ENCODE results near the gene CNTN4.

Gene CNTN4

DNA sequence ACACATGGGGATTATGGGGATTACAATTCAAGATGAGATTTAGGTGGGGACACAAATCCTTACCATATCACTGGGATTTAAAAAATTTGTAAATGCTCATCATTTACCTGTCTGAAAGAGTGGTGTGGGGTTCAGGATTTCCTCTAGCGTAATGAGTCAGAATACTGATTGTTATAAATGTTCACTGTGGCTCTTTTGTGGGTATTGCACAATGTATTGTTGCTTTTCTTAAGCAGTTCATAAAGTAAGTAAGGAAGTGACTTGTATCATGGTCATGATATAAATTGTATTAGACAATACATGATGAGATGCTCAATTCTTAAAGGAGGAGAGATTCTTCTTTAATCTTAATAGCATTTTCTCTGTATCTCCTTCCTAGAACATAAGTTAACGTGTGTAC is 262.1 kb downstream of the CNTN4 start:
- TF ChIP-seq POLR2AphosphoS5 (IDR thresholded peaks at IDR 0.05; ENCODE audit: borderline replicate concordance, low read depth, low read length) (no peak), EZH2 (IDR thresholded peaks at IDR 0.05) (no peak), FOXP2 (optimal IDR thresholded peaks at IDR 0.05; ENCODE audit: control extremely low read depth, extremely low read length, insufficient read depth) (no peak)
- Histone ChIP-seq H3K27ac (no peak overlapping the region), H3K9ac (ENCODE audit: insufficient read length) (no peak overlapping the region), H3K36me3 (ENCODE audit: insufficient read depth, low read length) (no peaks in the 10 kb centered on the region), H3K4me3 (no peak overlapping the region), H3K9me3 (ENCODE audit: low read depth, low read length) (no peaks in the 10 kb centered on the region)
- no peak for DNase-seq (ENCODE audit: low read depth, low spot score)

DNA sequence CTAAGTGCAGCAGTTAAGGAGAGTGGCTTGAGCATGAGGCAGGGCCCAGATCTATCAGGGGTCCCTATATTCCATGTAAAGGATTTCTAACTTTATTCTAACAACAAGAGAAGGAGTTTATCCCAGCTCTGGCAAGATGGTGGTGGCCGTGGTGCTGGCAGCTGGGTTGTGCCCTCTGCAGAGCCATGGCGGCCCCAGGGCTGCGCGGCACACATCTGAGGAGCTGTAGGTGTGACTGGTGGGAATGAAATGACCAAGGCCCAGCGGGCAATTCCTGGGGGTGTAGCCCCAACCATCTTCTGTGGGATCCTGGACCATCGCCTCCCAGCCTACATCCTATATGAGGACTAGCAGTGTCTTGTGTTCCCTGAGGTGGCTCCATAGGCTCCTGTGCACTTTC is 263.5 kb downstream of the CNTN4 start:
- TF ChIP-seq FOXP2 (optimal IDR thresholded peaks at IDR 0.05; ENCODE audit: control extremely low read depth, extremely low read length, insufficient read depth) (no peak), EZH2 (IDR thresholded peaks at IDR 0.05) (no peak), POLR2AphosphoS5 (IDR thresholded peaks at IDR 0.05; ENCODE audit: borderline replicate concordance, low read depth, low read length) (no peak)
- H3K4me3 ChIP-seq = no peak overlapping the region
- H3K9me3 ChIP-seq (ENCODE audit: low read depth, low read length) = no peaks in the 10 kb centered on the region
- no peak overlapping the region for H3K9ac ChIP-seq (ENCODE audit: insufficient read length)
- H3K36me3 ChIP-seq (ENCODE audit: insufficient read depth, low read length) = no peaks in the 10 kb centered on the region
- DNase-seq (ENCODE audit: low read depth, low spot score) = no peak
- H3K27ac ChIP-seq = no peak overlapping the region

- Histone ChIP-seq H3K9me3 (ENCODE audit: low read depth, low read length) (no peaks in the 10 kb centered on the region), H3K27ac (no peak overlapping the region), H3K36me3 (ENCODE audit: insufficient read depth, low read length) (no peaks in the 10 kb centered on the region), H3K9ac (ENCODE audit: insufficient read length) (no peak overlapping the region), H3K4me3 (no peak overlapping the region)
- DNase-seq (ENCODE audit: low read depth, low spot score) = no peak
- TF ChIP-seq POLR2AphosphoS5 (IDR thresholded peaks at IDR 0.05; ENCODE audit: borderline replicate concordance, low read depth, low read length) = no peak
- no peak for TF ChIP-seq EZH2 (IDR thresholded peaks at IDR 0.05)
- no peak for TF ChIP-seq FOXP2 (optimal IDR thresholded peaks at IDR 0.05; ENCODE audit: control extremely low read depth, extremely low read length, insufficient read depth)
These were observed 265.2 kb downstream of the CNTN4 start for GRCh38 chr3:2363854-2364253.

DNA sequence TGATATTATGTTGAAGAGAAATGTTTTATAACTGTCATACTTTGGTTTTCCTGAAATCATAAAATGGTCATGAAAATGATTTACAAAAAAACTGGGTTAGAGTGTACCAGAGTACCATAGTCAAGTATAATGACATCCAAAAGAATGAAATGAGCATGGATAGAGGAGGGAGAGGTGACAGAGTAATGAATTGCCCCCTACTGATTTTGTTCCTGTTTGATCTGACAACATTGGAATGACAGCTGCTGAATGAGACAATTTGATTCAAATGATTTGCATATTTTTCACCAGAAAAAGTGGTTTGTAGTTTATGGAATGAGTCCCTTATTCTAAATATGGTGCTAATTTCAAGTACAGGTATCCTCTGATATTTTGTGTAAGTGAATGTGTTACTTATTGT is 271.7 kb downstream of the CNTN4 start:
- TF ChIP-seq EZH2 (IDR thresholded peaks at IDR 0.05) (no peak), POLR2AphosphoS5 (IDR thresholded peaks at IDR 0.05; ENCODE audit: borderline replicate concordance, low read depth, low read length) (no peak), FOXP2 (optimal IDR thresholded peaks at IDR 0.05; ENCODE audit: control extremely low read depth, extremely low read length, insufficient read depth) (no peak)
- no peak for DNase-seq (ENCODE audit: low read depth, low spot score)
- H3K9ac ChIP-seq (ENCODE audit: insufficient read length) = no peak overlapping the region
- H3K27ac ChIP-seq = no peak overlapping the region
- H3K36me3 ChIP-seq (ENCODE audit: insufficient read depth, low read length) = no peaks in the 10 kb centered on the region
- no peaks in the 10 kb centered on the region for H3K9me3 ChIP-seq (ENCODE audit: low read depth, low read length)
- H3K4me3 ChIP-seq = no peak overlapping the region

DNA sequence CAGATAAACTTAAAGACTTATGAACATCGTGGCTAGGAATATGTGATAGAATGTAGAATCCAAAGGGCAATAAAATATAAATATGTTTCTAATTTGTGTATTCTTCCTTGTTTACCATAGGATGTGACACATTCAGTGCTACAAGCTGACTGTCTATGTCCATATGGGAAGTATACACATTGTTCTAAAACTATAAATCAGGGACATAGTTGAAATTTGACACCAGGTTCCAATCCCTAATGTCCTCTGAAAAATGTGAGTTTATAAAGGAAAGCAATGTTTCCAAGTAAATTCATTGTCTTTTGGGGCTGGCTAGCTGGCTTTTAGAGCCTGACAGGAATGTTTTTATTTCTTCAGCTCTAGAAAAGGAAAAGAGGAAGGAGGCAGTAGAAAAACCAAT is 273.6 kb downstream of the CNTN4 start:
- no peak overlapping the region for H3K4me3 ChIP-seq
- H3K36me3 ChIP-seq (ENCODE audit: insufficient read depth, low read length) = no peaks in the 10 kb centered on the region
- no peak overlapping the region for H3K9ac ChIP-seq (ENCODE audit: insufficient read length)
- DNase-seq (ENCODE audit: low read depth, low spot score) = no peak
- TF ChIP-seq FOXP2 (optimal IDR thresholded peaks at IDR 0.05; ENCODE audit: control extremely low read depth, extremely low read length, insufficient read depth) = no peak
- no peak for TF ChIP-seq EZH2 (IDR thresholded peaks at IDR 0.05)
- TF ChIP-seq POLR2AphosphoS5 (IDR thresholded peaks at IDR 0.05; ENCODE audit: borderline replicate concordance, low read depth, low read length) = no peak
- no peaks in the 10 kb centered on the region for H3K9me3 ChIP-seq (ENCODE audit: low read depth, low read length)
- no peak overlapping the region for H3K27ac ChIP-seq

DNA sequence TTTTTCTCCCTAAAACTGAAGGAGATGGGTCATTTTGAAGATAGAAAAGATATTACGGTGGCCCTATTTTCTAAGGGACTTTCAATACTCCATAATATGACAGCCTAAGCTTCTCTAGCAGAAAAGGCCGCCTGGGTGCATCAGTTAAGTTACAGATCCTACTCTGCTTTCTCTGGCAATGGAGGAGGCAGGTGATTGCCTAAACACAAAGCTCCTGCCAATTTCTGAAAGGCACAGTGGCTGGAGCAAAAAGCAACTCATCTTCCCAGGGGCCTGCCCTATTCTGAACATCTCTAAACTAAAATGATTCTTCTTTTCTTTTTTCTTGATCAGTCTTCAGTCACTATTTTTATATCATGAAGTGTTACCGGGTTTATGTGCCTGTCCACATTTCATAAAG is 276.7 kb downstream of the CNTN4 start:
- H3K9me3 ChIP-seq (ENCODE audit: low read depth, low read length) = no peaks in the 10 kb centered on the region
- DNase-seq (ENCODE audit: low read depth, low spot score) = no peak
- no peak overlapping the region for H3K4me3 ChIP-seq
- TF ChIP-seq FOXP2 (optimal IDR thresholded peaks at IDR 0.05; ENCODE audit: control extremely low read depth, extremely low read length, insufficient read depth) (no peak), EZH2 (IDR thresholded peaks at IDR 0.05) (no peak), POLR2AphosphoS5 (IDR thresholded peaks at IDR 0.05; ENCODE audit: borderline replicate concordance, low read depth, low read length) (no peak)
- H3K27ac ChIP-seq = no peak overlapping the region
- no peaks in the 10 kb centered on the region for H3K36me3 ChIP-seq (ENCODE audit: insufficient read depth, low read length)
- H3K9ac ChIP-seq (ENCODE audit: insufficient read length) = no peak overlapping the region

- Histone ChIP-seq H3K9me3 (ENCODE audit: low read depth, low read length) (no peaks in the 10 kb centered on the region), H3K36me3 (ENCODE audit: insufficient read depth, low read length) (no peaks in the 10 kb centered on the region), H3K4me3 (no peak overlapping the region), H3K9ac (ENCODE audit: insufficient read length) (no peak overlapping the region), H3K27ac (no peak overlapping the region)
- no peak for TF ChIP-seq POLR2AphosphoS5 (IDR thresholded peaks at IDR 0.05; ENCODE audit: borderline replicate concordance, low read depth, low read length)
- no peak for TF ChIP-seq FOXP2 (optimal IDR thresholded peaks at IDR 0.05; ENCODE audit: control extremely low read depth, extremely low read length, insufficient read depth)
- TF ChIP-seq EZH2 (IDR thresholded peaks at IDR 0.05) = no peak
- no peak for DNase-seq (ENCODE audit: low read depth, low spot score)
These were observed 278.6 kb downstream of the CNTN4 start for GRCh38 chr3:2377281-2377680.

- no peak for DNase-seq (ENCODE audit: low read depth, low spot score)
- Histone ChIP-seq H3K4me3 (no peak overlapping the region), H3K9me3 (ENCODE audit: low read depth, low read length) (no peaks in the 10 kb centered on the region), H3K27ac (no peak overlapping the region), H3K9ac (ENCODE audit: insufficient read length) (no peak overlapping the region), H3K36me3 (ENCODE audit: insufficient read depth, low read length) (no peaks in the 10 kb centered on the region)
- TF ChIP-seq POLR2AphosphoS5 (IDR thresholded peaks at IDR 0.05; ENCODE audit: borderline replicate concordance, low read depth, low read length) (no peak), FOXP2 (optimal IDR thresholded peaks at IDR 0.05; ENCODE audit: control extremely low read depth, extremely low read length, insufficient read depth) (no peak), EZH2 (IDR thresholded peaks at IDR 0.05) (no peak)
These were observed 292.4 kb downstream of the CNTN4 start for GRCh38 chr3:2390926-2391532.

- Histone ChIP-seq H3K36me3 (ENCODE audit: insufficient read depth, low read length) (no peaks in the 10 kb centered on the region), H3K4me3 (no peak overlapping the region), H3K9me3 (ENCODE audit: low read depth, low read length) (no peaks in the 10 kb centered on the region), H3K9ac (ENCODE audit: insufficient read length) (no peak overlapping the region), H3K27ac (no peak overlapping the region)
- DNase-seq (ENCODE audit: low read depth, low spot score) = no peak
- no peak for TF ChIP-seq FOXP2 (optimal IDR thresholded peaks at IDR 0.05; ENCODE audit: control extremely low read depth, extremely low read length, insufficient read depth)
- TF ChIP-seq EZH2 (IDR thresholded peaks at IDR 0.05) = no peak
- no peak for TF ChIP-seq POLR2AphosphoS5 (IDR thresholded peaks at IDR 0.05; ENCODE audit: borderline replicate concordance, low read depth, low read length)
These were observed 293.2 kb downstream of the CNTN4 start for GRCh38 chr3:2391896-2392295.

Data from SK-N-MC (cell line).